ENCODE measurements around the gene PIM3. TPM values are rescaled to one million over a fixed set of nuclear protein-coding genes. Genes with fewer than 3 reads are reported as not detected.

The PIM3 gene
- total RNA-seq, 2 donors from 2014 or later = 57.3 to 98.9 TPM

DNA sequence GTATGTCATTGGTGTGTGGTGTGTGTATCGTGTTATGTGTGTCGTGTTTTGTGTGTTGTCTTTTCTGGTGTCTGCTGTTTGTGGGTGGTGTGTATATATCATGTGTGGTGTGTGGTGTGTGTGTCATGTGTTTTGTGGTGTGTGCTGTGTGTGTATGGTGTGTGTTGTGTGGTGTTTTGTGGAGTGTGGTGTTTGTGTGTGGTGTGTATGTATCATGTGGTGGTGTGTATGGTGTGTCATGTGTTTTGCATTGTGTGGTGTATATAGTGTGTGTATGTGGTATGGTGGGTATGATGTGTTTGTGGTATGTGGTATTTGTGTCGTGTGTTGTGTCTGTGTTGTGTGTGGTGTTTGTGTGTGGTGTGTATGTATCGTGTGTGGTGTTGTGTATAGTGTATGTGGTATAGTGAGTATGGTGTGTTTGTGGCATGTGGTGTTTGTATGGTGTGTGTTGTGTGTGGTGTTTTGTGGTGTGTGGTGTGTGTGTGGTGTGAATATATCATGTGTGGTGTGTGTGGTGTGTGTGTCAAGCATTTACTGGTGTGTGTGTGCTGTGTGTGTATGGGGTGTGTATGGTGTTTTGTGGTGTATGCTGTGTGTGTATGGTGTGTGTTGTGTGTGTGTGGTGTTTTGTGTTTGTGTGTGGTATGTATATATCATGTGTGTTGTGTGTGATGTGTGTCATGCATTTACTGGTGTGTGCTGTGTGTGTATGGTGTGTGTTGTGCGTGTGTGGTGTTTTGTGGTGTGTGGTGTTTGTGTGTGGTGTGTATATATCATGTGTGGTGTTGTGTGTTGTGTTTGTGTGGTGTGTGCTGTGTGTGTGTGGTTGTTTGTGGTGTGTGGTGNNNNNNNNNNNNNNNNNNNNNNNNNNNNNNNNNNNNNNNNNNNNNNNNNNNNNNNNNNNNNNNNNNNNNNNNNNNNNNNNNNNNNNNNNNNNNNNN lies 12.7 kb downstream of the PIM3 start:
- TF ChIP-seq, protein P1, sequence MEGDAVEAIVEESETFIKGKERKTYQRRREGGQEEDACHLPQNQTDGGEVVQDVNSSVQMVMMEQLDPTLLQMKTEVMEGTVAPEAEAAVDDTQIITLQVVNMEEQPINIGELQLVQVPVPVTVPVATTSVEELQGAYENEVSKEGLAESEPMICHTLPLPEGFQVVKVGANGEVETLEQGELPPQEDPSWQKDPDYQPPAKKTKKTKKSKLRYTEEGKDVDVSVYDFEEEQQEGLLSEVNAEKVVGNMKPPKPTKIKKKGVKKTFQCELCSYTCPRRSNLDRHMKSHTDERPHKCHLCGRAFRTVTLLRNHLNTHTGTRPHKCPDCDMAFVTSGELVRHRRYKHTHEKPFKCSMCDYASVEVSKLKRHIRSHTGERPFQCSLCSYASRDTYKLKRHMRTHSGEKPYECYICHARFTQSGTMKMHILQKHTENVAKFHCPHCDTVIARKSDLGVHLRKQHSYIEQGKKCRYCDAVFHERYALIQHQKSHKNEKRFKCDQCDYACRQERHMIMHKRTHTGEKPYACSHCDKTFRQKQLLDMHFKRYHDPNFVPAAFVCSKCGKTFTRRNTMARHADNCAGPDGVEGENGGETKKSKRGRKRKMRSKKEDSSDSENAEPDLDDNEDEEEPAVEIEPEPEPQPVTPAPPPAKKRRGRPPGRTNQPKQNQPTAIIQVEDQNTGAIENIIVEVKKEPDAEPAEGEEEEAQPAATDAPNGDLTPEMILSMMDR (IDR thresholded peaks at IDR 0.05) = no peak
- TF ChIP-seq POLR2A (IDR thresholded peaks at IDR 0.05) = no peak

DNA sequence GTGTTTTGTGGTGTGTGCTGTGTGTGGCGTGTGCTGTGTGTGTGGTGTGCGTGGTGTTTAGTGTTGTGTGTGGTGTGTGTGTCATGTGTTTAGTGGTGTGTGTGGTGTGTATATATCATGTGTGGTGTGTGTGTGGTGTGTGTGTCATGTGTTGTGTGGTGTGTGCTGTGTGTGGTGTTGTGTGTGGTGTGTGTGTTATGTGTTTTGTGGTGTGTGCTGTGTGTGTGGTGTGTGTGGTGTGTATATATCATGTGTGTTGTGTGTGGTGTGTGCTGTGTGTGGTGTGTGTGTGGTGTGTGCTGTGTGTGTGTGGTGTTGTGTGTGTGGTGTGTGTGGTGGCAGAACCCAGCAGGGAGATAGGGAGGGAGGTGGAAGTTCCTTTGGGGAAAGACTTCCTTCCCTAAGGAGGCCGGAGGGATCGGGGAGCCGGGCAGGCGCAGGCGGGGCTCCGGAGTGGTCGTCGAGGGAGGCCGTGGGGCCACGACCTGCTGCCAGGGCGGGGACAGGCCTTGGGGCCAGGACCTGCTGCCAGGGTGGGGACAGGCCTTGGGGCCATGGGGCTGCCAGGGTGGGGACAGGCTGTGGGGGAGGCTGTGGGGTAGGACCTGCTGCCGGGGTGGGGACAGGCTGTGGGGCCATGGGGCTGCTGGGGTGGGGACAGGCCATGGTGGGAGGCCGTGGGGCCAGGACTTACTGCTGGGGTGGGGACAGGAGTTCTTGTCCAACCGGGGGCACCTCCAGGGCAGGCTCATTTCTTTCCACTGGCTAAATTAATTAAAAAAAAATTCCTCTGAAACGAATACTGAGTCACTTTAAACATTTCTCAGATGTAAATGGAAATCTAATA lies 15.2 kb downstream of the PIM3 start:
- H3K9me3 ChIP-seq = no peaks in the 10 kb centered on the region
- H3K4me3 ChIP-seq = no peak overlapping the region
- no peaks in the 10 kb centered on the region for H3K36me3 ChIP-seq (replicated peaks in 1 of 2; ENCODE audit: insufficient read depth in 1 of 2, low read depth in 2 of 2)
- peak overlapping the region in 1 of 4 donors; percentile 3 for H3K27ac ChIP-seq
- ATAC-seq (no peak), DNase-seq (peak in 2 of 4 donors; percentile 4 to 10)
- peaks cover 14% of the 10 kb centered on the region for H3K4me1 ChIP-seq
- intact Hi-C loops (cut with DNase I) = no loop called here
- 47 to 57% methylated on average over 7 to 16 of the region's 17 CpGs for WGBS, 2 donors
- TF ChIP-seq, protein P1 (IDR thresholded peaks at IDR 0.05) = no peak
- no peak for TF ChIP-seq POLR2A (IDR thresholded peaks at IDR 0.05)
- no peaks in the 10 kb centered on the region for H3K27me3 ChIP-seq

More for the DNA sequence above, 12.7 kb downstream of the PIM3 start:
- Histone ChIP-seq H3K27me3 (no peaks in the 10 kb centered on the region), H3K27ac (no peak overlapping the region), H3K9me3 (no peaks in the 10 kb centered on the region), H3K36me3 (replicated peaks in 1 of 2; ENCODE audit: insufficient read depth in 1 of 2, low read depth in 2 of 2) (no peaks in the 10 kb centered on the region), H3K4me3 (no peak overlapping the region), H3K4me1 (peaks cover 36% of the 10 kb centered on the region)
- intact Hi-C loops (cut with DNase I) = no loop called here
- ATAC-seq (no peak), DNase-seq (no peak)
- WGBS, 2 donors = 83 to 88% methylated on average over 5 of the region's 5 CpGs

DNA sequence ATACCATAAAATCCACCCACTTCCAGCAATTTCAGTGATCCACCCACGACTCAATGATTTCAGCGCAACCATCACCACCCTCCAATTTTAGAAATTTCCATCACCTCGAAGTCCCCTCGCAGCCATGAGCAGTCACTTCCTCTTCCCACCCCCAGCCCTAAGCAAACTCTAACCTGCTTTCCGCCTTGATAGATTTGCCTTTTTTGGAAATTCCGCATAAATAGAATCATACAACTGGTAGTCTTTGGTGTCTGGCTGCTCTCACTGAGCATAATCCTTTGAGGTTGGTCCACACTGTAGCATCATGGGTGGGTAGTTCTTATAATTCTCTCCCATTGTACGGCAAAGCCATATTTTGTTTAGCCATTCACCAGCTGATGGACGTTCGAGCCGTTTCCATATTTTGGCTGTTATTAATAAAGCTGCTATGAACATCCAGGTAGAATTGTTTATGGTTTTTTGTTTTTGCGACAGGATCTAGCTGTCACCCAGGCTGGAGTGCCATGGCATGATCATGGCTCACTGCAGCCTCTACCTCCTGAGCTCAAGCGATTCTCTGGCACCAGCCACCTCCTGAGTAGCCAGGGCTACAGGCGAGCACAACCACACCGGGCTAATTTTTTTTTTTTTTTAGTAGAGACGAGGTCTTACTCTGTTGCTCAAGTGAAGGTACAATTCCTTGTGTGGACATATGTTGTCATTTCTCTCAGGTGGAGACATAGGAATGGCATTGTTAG lies 16.0 kb downstream of the PIM3 start:
- DNase-seq (no peak), ATAC-seq (no peak)
- H3K27ac ChIP-seq = no peak overlapping the region
- intact Hi-C loops (cut with DNase I) = no loop called here
- no peaks in the 10 kb centered on the region for H3K36me3 ChIP-seq (replicated peaks in 1 of 2; ENCODE audit: insufficient read depth in 1 of 2, low read depth in 2 of 2)
- no peaks in the 10 kb centered on the region for H3K9me3 ChIP-seq
- TF ChIP-seq POLR2A (IDR thresholded peaks at IDR 0.05) = no peak
- TF ChIP-seq, protein P1 (IDR thresholded peaks at IDR 0.05) = no peak
- no peak overlapping the region for H3K4me3 ChIP-seq
- 67 to 73% methylated on average over 15 of the region's 15 CpGs for WGBS, 2 donors
- H3K27me3 ChIP-seq = no peaks in the 10 kb centered on the region
- peaks cover 6% of the 10 kb centered on the region for H3K4me1 ChIP-seq

DNA sequence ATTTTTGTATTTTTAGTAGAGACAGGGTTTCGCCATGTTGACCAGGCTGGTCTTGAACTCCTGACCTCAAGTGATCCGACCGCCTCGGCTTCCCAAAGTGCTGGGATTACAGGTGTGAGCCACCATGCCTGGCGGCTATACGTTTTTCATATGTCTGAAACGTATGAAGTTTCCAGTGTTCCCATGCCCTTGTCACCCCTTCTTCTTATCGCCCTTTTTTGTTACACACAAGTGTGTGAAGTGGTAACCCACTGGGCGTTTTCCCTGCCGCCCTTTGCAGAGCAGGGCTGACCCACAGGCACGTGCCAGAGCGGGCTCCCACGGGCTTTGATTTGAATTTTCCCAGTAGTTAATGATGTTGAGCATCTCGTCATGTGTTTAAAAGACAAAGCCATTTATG lies 17.0 kb downstream of the PIM3 start:
- Histone ChIP-seq H3K27ac (no peak overlapping the region), H3K4me1 (no peaks in the 10 kb centered on the region), H3K27me3 (no peaks in the 10 kb centered on the region), H3K4me3 (no peak overlapping the region), H3K9me3 (no peaks in the 10 kb centered on the region), H3K36me3 (replicated peaks in 1 of 2; ENCODE audit: insufficient read depth in 1 of 2, low read depth in 2 of 2) (no peaks in the 10 kb centered on the region)
- intact Hi-C loops (cut with DNase I) = no loop called here
- TF ChIP-seq, protein P1 (IDR thresholded peaks at IDR 0.05) = no peak
- WGBS, 2 donors = 88 to 92% methylated on average over 14 of the region's 14 CpGs
- ATAC-seq (no peak), DNase-seq (peak in 1 of 4 donors; percentile 2)
